HCT116 (cell line): Measurements from ENCODE around the gene CPNE4.

ENCODE experiments used
- EZH2 ChIP-seq: fragments of 200-600 bp; sonication (generic); IDR thresholded peaks from 2 replicates; pipeline ENCODE4 v1.6.1; 2017; ENCODE audit warnings: antibody characterized with exemption, mixed run types
- JUND ChIP-seq: IDR thresholded peaks from 2 replicates; pipeline ENCODE4 v1.6.1; 2012
- POLR2A ChIP-seq: IDR thresholded peaks from 2 replicates; pipeline ENCODE4 v1.7.0; 2011; ENCODE audit warnings: borderline replicate concordance; ENCODE audit not compliant: insufficient read depth, insufficient read length; ENCODE audit errors: extremely low read depth
- POLR2AphosphoS5 ChIP-seq: IDR thresholded peaks from 2 replicates; pipeline ENCODE4 v1.6.1; 2011; ENCODE audit warnings: mild to moderate bottlenecking, low read depth, low read length, moderate library complexity
- RAD21 ChIP-seq: IDR thresholded peaks from 2 replicates; pipeline ENCODE4 v1.6.1; 2012; ENCODE audit warnings: low read depth, mild to moderate bottlenecking
- SIN3A ChIP-seq: IDR thresholded peaks from 2 replicates; pipeline ENCODE4 v1.6.1; 2012; ENCODE audit warnings: low read depth
- SP1 ChIP-seq: IDR thresholded peaks from 2 replicates; pipeline ENCODE4 v1.6.1; 2012; ENCODE audit warnings: low read depth
- YY1 ChIP-seq: IDR thresholded peaks from 2 replicates; pipeline ENCODE4 v1.6.1; 2011; ENCODE audit warnings: low read length, low read depth, moderate library complexity, mild to moderate bottlenecking; ENCODE audit not compliant: insufficient replicate concordance; ENCODE audit errors: extremely low read depth
- TF ChIP-seq, protein P1 (sequence below), 3 experiments: fragments of 200-600 bp in 1 of 3; sonication (generic) in 1 of 3; IDR thresholded peaks in 2 of 3; conservative IDR thresholded peaks in 1 of 3; 2 replicates each; pipeline ENCODE4 v1.5.1; 2012 to 2017; ENCODE audit warnings: low read depth in 2 of 3, low read length in 2 of 3, antibody characterized with exemption in 1 of 3, borderline replicate concordance in 1 of 3, control low read depth in 1 of 3, mild to moderate bottlenecking in 1 of 3, mixed read lengths in 1 of 3, mixed run types in 1 of 3, moderate library complexity in 1 of 3; ENCODE audit not compliant: insufficient read depth in 1 of 3
- TF ChIP-seq, protein P2 (sequence below): IDR thresholded peaks from 2 replicates; pipeline ENCODE4 v1.6.1; 2012
- TF ChIP-seq, protein P3 (sequence below): IDR thresholded peaks from 2 replicates; pipeline ENCODE4 v1.6.1; 2011; ENCODE audit warnings: mild to moderate bottlenecking, low read length, moderate library complexity; ENCODE audit not compliant: insufficient replicate concordance; ENCODE audit errors: extremely low read depth

DNA sequence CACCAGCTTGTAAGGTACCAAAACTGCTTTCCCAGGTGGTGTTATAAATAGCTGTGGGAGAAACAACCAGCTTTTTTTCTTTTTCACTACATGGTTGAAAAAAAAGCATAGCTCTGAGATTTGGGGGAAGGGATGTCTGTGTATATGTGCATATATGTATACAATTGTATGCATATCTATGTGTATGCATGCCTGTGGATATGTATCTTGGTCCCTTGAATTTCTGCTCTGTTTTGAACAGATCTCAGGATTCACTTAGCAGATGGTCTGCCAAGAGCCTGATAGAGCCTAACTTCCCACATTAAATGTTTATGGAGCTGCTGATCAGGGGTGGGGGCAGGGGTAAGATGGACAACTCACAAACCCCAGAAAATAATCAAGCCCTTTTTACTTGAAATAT, 39.0 kb upstream of the CPNE4 start:
- no peak for TF ChIP-seq EZH2
- no peak for TF ChIP-seq POLR2A
- no peak for TF ChIP-seq POLR2AphosphoS5
- TF ChIP-seq JUND = no peak
- TF ChIP-seq, protein P1, sequence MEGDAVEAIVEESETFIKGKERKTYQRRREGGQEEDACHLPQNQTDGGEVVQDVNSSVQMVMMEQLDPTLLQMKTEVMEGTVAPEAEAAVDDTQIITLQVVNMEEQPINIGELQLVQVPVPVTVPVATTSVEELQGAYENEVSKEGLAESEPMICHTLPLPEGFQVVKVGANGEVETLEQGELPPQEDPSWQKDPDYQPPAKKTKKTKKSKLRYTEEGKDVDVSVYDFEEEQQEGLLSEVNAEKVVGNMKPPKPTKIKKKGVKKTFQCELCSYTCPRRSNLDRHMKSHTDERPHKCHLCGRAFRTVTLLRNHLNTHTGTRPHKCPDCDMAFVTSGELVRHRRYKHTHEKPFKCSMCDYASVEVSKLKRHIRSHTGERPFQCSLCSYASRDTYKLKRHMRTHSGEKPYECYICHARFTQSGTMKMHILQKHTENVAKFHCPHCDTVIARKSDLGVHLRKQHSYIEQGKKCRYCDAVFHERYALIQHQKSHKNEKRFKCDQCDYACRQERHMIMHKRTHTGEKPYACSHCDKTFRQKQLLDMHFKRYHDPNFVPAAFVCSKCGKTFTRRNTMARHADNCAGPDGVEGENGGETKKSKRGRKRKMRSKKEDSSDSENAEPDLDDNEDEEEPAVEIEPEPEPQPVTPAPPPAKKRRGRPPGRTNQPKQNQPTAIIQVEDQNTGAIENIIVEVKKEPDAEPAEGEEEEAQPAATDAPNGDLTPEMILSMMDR (IDR thresholded peaks at IDR 0.05 in 2 of 3, conservative IDR thresholded peaks at IDR 0.05 in 1 of 3; ENCODE audit: borderline replicate concordance in 1 of 3, insufficient read depth in 1 of 3, low read depth in 2 of 3, low read length in 2 of 3) = no peak
- no peak for TF ChIP-seq RAD21
- no peak for TF ChIP-seq SP1
- no peak for TF ChIP-seq YY1
- no peak for TF ChIP-seq SIN3A
- TF ChIP-seq, protein P2, sequence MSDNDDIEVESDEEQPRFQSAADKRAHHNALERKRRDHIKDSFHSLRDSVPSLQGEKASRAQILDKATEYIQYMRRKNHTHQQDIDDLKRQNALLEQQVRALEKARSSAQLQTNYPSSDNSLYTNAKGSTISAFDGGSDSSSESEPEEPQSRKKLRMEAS = no peak
- TF ChIP-seq, protein P3, sequence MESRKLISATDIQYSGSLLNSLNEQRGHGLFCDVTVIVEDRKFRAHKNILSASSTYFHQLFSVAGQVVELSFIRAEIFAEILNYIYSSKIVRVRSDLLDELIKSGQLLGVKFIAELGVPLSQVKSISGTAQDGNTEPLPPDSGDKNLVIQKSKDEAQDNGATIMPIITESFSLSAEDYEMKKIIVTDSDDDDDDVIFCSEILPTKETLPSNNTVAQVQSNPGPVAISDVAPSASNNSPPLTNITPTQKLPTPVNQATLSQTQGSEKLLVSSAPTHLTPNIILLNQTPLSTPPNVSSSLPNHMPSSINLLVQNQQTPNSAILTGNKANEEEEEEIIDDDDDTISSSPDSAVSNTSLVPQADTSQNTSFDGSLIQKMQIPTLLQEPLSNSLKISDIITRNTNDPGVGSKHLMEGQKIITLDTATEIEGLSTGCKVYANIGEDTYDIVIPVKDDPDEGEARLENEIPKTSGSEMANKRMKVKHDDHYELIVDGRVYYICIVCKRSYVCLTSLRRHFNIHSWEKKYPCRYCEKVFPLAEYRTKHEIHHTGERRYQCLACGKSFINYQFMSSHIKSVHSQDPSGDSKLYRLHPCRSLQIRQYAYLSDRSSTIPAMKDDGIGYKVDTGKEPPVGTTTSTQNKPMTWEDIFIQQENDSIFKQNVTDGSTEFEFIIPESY = no peak
